GM12872 (cell line): ENCODE results near the gene AK9.

Experiments used
- TF ChIP-seq, protein P1 (sequence below): IDR thresholded peaks from 3 replicates; pipeline ENCODE4 v1.5.1; 2011; ENCODE audit warnings: low read depth, mild to moderate bottlenecking, low read length, moderate library complexity; ENCODE audit not compliant: insufficient read depth

Gene AK9

GRCh38 chr6:109671733-109672132 is 19.3 kb downstream of the AK9 start:
- TF ChIP-seq, protein P1, sequence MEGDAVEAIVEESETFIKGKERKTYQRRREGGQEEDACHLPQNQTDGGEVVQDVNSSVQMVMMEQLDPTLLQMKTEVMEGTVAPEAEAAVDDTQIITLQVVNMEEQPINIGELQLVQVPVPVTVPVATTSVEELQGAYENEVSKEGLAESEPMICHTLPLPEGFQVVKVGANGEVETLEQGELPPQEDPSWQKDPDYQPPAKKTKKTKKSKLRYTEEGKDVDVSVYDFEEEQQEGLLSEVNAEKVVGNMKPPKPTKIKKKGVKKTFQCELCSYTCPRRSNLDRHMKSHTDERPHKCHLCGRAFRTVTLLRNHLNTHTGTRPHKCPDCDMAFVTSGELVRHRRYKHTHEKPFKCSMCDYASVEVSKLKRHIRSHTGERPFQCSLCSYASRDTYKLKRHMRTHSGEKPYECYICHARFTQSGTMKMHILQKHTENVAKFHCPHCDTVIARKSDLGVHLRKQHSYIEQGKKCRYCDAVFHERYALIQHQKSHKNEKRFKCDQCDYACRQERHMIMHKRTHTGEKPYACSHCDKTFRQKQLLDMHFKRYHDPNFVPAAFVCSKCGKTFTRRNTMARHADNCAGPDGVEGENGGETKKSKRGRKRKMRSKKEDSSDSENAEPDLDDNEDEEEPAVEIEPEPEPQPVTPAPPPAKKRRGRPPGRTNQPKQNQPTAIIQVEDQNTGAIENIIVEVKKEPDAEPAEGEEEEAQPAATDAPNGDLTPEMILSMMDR: no peak

- TF ChIP-seq, protein P1: no peak
Measured at GRCh38 chr6:109669811-109670210, 21.2 kb downstream of the AK9 start.

DNA sequence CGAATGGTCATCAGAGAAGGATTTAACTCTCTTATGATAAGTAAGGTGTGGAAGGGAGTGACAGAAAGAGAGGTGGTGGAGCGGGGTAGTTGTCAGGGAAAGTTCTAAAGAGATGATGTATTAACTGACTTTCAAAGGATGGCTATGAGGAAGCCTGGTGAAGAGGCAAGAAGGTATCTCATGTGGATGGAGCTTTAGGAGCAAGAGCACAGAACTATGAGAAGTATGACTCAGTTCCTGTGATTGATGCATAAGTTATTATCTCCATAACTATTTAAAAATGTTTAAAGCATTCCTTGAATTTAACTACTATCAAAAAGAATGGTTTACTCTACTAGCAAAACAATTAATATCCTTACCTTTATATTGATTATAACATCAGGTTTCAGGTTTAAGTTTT is 28.8 kb downstream of the AK9 start:
- TF ChIP-seq, protein P1: no peak

GRCh38 chr6:109660526-109661320 is 30.3 kb downstream of the AK9 start:
- TF ChIP-seq, protein P1: no peak

DNA sequence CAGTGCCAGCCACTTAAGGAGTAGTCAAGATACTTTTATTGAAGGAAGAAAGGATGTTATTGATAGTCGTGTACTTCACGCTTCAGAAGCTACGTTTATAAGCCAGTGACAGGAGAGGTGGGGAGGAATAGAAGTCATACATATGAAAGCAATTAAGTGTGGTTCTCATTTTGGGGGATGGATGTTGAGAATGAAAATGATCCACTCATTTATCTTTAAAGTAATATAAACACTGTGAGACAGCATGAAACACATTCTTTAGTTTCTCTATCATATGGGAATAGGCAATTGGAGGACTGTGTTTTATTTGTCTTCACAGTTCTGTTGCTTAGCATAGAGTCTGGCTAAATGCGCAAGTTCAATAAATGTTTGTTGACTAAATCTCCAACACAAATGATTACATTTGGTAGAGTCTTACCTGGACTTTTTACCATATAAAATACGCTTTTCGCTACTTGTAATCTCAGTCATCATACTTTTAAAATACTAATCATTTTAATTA is 35.2 kb downstream of the AK9 start:
- TF ChIP-seq, protein P1: no peak

DNA sequence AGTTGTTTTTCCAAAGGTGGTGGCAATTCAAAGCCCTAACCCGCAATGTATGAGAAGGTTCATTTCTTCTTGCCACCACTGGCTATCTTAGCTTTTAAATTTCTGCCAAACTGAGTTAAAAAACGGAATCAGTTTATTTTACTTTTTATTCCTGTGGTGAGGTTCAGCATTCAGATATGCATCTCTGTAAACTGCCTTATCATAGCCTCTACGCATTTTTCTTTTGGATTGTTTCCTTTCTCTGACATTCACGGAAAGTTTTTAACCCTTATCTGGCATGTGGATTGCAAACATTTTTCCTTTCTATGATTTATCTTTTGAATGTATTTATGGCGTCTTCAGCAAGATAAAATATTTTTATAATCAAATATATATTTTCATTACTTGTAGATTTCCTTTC is 37.7 kb downstream of the AK9 start:
- TF ChIP-seq, protein P1: no peak

- TF ChIP-seq, protein P1: no peak
Measured at GRCh38 chr6:109644131-109644530, 46.9 kb downstream of the AK9 start.
